Measurements from ENCODE around the gene C22orf15.
"Not testable (repeated sequence)": the region's sequence is repeated elsewhere in the genome, so short reads cannot be mapped to it uniquely, and the experiment has no call there.

Gene C22orf15

GRCh38 chr22:23716811-23717801, 45.7 kb upstream of the C22orf15 start:
- H3K4me3 Mint-ChIP-seq: peak overlapping the region; percentile 80
- peaks cover 7% of the 10 kb centered on the region for H3K36me3 Mint-ChIP-seq (ENCODE audit: low read depth)
- H3K27ac Mint-ChIP-seq: peak overlapping the region; percentile 64
- no peaks in the 10 kb centered on the region for H3K9me3 Mint-ChIP-seq
- peaks cover 13% of the 10 kb centered on the region for H3K4me1 Mint-ChIP-seq
- peaks cover 3% of the 10 kb centered on the region for H3K27me3 Mint-ChIP-seq (ENCODE audit: low read depth, poor library complexity)
- no peak for TF ChIP-seq CTCF (IDR thresholded peaks at IDR 0.05)
- peak; percentile 89 for DNase-seq

- peaks cover 9% of the 10 kb centered on the region for H3K27me3 Mint-ChIP-seq (ENCODE audit: low read depth, poor library complexity)
- H3K9me3 Mint-ChIP-seq: no peaks in the 10 kb centered on the region
- H3K4me1 Mint-ChIP-seq: peaks cover 19% of the 10 kb centered on the region
- no peak for TF ChIP-seq CTCF (IDR thresholded peaks at IDR 0.05)
- DNase-seq: no peak
- peak overlapping the region; percentile 32 for H3K4me3 Mint-ChIP-seq
- H3K36me3 Mint-ChIP-seq (ENCODE audit: low read depth): peaks cover 7% of the 10 kb centered on the region
- H3K27ac Mint-ChIP-seq: no peak overlapping the region
Observed at GRCh38 chr22:23718371-23719165, 44.2 kb upstream of the C22orf15 start.

GRCh38 chr22:23720855-23721254, 41.9 kb upstream of the C22orf15 start:
- peaks cover 12% of the 10 kb centered on the region for H3K4me1 Mint-ChIP-seq
- H3K9me3 Mint-ChIP-seq: no peaks in the 10 kb centered on the region
- H3K4me3 Mint-ChIP-seq: no peak overlapping the region
- no peak overlapping the region for H3K27ac Mint-ChIP-seq
- no peak for DNase-seq
- no peak for TF ChIP-seq CTCF (IDR thresholded peaks at IDR 0.05)
- peaks cover 12% of the 10 kb centered on the region for H3K27me3 Mint-ChIP-seq (ENCODE audit: low read depth, poor library complexity)
- no peaks in the 10 kb centered on the region for H3K36me3 Mint-ChIP-seq (ENCODE audit: low read depth)

- Mint-ChIP-seq H3K27me3 (ENCODE audit: low read depth, poor library complexity) (peaks cover 18% of the 10 kb centered on the region), H3K36me3 (ENCODE audit: low read depth) (no peaks in the 10 kb centered on the region), H3K4me1 (peaks cover 12% of the 10 kb centered on the region), H3K9me3 (no peaks in the 10 kb centered on the region), H3K27ac (no peak overlapping the region), H3K4me3 (no peak overlapping the region)
- no peak for DNase-seq
- no peak for TF ChIP-seq CTCF (IDR thresholded peaks at IDR 0.05)
Observed at GRCh38 chr22:23722160-23722559, 40.6 kb upstream of the C22orf15 start.

- Mint-ChIP-seq H3K4me3 (no peak overlapping the region), H3K4me1 (peaks cover 8% of the 10 kb centered on the region), H3K27me3 (ENCODE audit: low read depth, poor library complexity) (peaks cover 18% of the 10 kb centered on the region), H3K9me3 (no peaks in the 10 kb centered on the region), H3K36me3 (ENCODE audit: low read depth) (no peaks in the 10 kb centered on the region), H3K27ac (no peak overlapping the region)
- no peak for DNase-seq
- TF ChIP-seq CTCF (IDR thresholded peaks at IDR 0.05): no peak
Observed at GRCh38 chr22:23722724-23723123, 40.1 kb upstream of the C22orf15 start.

- H3K27me3 Mint-ChIP-seq (ENCODE audit: low read depth, poor library complexity): peaks cover 14% of the 10 kb centered on the region
- H3K4me3 Mint-ChIP-seq; H3K4me1 Mint-ChIP-seq; H3K27ac Mint-ChIP-seq; H3K9me3 Mint-ChIP-seq; DNase-seq; H3K36me3 Mint-ChIP-seq (ENCODE audit: low read depth): not testable (repeated sequence)
Observed at GRCh38 chr22:23728108-23728507, 34.7 kb upstream of the C22orf15 start.
